HepG2 (cell line): Measurements from ENCODE around the gene SLC9A9.

Source experiments
- GATA4 ChIP-seq: sonication (generic); IDR thresholded peaks from 2 replicates; pipeline ENCODE4 v1.6.1; 2016; ENCODE audit warnings: antibody characterized with exemption, low read depth, borderline replicate concordance
- HOXA3 ChIP-seq: sonication (generic); formaldehyde crosslinking; IDR thresholded peaks from 2 replicates; pipeline ENCODE4 v1.5.0; 2020; ENCODE audit warnings: missing genetic modification reagents
- NFYB ChIP-seq: sonication (generic); formaldehyde crosslinking; IDR thresholded peaks from 2 replicates; pipeline ENCODE4 v1.4.0; 2020; ENCODE audit warnings: missing genetic modification reagents
- PHB2 ChIP-seq: fragments of 450-650 bp; IDR thresholded peaks from 2 replicates; pipeline ENCODE4 v1.6.1; 2018; ENCODE audit not compliant: partially characterized antibody
- TF ChIP-seq, protein P1 (sequence below): fragments of 450-650 bp; IDR thresholded peaks from 2 replicates; pipeline ENCODE4 v1.6.1; 2017; ENCODE audit warnings: mild to moderate bottlenecking
- TF ChIP-seq, protein P2 (sequence below): sonication (generic); formaldehyde crosslinking; IDR thresholded peaks from 2 replicates; pipeline ENCODE4 v1.5.0; 2020; ENCODE audit warnings: mild to moderate bottlenecking, missing genetic modification reagents, moderate library complexity
- TF ChIP-seq, protein P3 (sequence below), 2 experiments: fragments of 450-650 bp in 1 of 2; sonication (generic) in 1 of 2; formaldehyde crosslinking; IDR thresholded peaks; 2 replicates each; pipeline versions ENCODE4 v1.5.0 to v1.8.0; 2020 to 2022; ENCODE audit warnings: mild to moderate bottlenecking in 1 of 2, missing genetic modification reagents in 1 of 2

DNA sequence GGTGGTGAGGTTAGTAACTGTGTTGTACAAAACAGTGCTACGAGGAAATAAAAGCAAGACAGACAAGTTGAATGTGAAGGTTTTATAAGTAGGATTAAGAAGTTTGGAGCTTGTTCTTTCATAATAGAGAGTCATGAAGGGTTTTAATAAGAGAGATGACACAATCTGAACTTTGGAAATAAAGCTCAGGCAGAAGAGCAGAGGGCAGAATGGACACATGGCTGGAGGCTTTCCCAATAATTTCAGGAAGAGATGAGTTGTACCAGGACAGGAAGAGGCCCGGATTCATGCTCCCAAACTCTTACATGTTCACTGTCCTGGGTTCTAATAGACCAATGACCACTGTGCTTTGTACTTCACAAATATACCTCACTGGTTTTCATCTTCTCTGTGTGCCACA lies 194.8 kb downstream of the SLC9A9 start:
- TF ChIP-seq, protein P1, sequence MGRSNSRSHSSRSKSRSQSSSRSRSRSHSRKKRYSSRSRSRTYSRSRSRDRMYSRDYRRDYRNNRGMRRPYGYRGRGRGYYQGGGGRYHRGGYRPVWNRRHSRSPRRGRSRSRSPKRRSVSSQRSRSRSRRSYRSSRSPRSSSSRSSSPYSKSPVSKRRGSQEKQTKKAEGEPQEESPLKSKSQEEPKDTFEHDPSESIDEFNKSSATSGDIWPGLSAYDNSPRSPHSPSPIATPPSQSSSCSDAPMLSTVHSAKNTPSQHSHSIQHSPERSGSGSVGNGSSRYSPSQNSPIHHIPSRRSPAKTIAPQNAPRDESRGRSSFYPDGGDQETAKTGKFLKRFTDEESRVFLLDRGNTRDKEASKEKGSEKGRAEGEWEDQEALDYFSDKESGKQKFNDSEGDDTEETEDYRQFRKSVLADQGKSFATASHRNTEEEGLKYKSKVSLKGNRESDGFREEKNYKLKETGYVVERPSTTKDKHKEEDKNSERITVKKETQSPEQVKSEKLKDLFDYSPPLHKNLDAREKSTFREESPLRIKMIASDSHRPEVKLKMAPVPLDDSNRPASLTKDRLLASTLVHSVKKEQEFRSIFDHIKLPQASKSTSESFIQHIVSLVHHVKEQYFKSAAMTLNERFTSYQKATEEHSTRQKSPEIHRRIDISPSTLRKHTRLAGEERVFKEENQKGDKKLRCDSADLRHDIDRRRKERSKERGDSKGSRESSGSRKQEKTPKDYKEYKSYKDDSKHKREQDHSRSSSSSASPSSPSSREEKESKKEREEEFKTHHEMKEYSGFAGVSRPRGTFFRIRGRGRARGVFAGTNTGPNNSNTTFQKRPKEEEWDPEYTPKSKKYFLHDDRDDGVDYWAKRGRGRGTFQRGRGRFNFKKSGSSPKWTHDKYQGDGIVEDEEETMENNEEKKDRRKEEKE, result no peak
- TF ChIP-seq GATA4 (no peak), NFYB (CRISPR knock-in tag) (no peak), HOXA3 (no peak), PHB2 (no peak)
- TF ChIP-seq, protein P2, sequence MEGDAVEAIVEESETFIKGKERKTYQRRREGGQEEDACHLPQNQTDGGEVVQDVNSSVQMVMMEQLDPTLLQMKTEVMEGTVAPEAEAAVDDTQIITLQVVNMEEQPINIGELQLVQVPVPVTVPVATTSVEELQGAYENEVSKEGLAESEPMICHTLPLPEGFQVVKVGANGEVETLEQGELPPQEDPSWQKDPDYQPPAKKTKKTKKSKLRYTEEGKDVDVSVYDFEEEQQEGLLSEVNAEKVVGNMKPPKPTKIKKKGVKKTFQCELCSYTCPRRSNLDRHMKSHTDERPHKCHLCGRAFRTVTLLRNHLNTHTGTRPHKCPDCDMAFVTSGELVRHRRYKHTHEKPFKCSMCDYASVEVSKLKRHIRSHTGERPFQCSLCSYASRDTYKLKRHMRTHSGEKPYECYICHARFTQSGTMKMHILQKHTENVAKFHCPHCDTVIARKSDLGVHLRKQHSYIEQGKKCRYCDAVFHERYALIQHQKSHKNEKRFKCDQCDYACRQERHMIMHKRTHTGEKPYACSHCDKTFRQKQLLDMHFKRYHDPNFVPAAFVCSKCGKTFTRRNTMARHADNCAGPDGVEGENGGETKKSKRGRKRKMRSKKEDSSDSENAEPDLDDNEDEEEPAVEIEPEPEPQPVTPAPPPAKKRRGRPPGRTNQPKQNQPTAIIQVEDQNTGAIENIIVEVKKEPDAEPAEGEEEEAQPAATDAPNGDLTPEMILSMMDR, result no peak
- TF ChIP-seq, protein P3, sequence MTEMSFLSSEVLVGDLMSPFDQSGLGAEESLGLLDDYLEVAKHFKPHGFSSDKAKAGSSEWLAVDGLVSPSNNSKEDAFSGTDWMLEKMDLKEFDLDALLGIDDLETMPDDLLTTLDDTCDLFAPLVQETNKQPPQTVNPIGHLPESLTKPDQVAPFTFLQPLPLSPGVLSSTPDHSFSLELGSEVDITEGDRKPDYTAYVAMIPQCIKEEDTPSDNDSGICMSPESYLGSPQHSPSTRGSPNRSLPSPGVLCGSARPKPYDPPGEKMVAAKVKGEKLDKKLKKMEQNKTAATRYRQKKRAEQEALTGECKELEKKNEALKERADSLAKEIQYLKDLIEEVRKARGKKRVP (CRISPR knock-in tag; IDR thresholded peaks at IDR 0.05), result no peak
